Liver (tissue), 9 donors: ENCODE results near the gene STK17A. TPM values are rescaled to one million over a fixed set of nuclear protein-coding genes. Genes with fewer than 3 reads are reported as not detected.
"Not testable (repeated sequence)": the region's sequence is repeated elsewhere in the genome, so short reads cannot be mapped to it uniquely, and the experiment has no call there.

Source experiments
- DNase-seq: peaks from one replicate; pipeline ENCODE4 v3.0.0-alpha.2; 2017; ENCODE audit warnings: low spot score
- H3K27ac ChIP-seq, 2 donors: one replicate each; pipeline ENCODE4 v1.7.0; 2013; ENCODE audit warnings: inconsistent platforms in 2 of 2, low read length in 2 of 2, control low read depth in 1 of 2, low read depth in 1 of 2, mild to moderate bottlenecking in 1 of 2
- H3K27me3 ChIP-seq, 4 donors: one replicate each; pipeline versions ENCODE4 v1.6.1 to v1.7.0; 2013; ENCODE audit warnings: low read length in 3 of 4, inconsistent platforms in 1 of 4, mild to moderate bottlenecking in 1 of 4, moderate library complexity in 1 of 4; ENCODE audit not compliant: control insufficient read depth in 4 of 4, insufficient read depth in 4 of 4
- H3K36me3 ChIP-seq, 4 donors: one replicate each; pipeline versions ENCODE4 v1.6.1 to v1.7.0; 2013; ENCODE audit warnings: low read length in 3 of 4, mild to moderate bottlenecking in 3 of 4, low read depth in 1 of 4, moderate library complexity in 1 of 4; ENCODE audit not compliant: control insufficient read depth in 4 of 4, insufficient read depth in 3 of 4
- H3K4me1 ChIP-seq, 4 donors: one replicate each; pipeline versions ENCODE4 v1.6.1 to v1.7.0; 2013; ENCODE audit warnings: low read length in 3 of 4, mild to moderate bottlenecking in 3 of 4, moderate library complexity in 1 of 4; ENCODE audit not compliant: control insufficient read depth in 4 of 4, insufficient read depth in 4 of 4
- H3K4me3 ChIP-seq, 3 donors: one replicate each; pipeline versions ENCODE4 v1.6.1 to v1.7.0; 2013; ENCODE audit warnings: low read length in 3 of 3, control low read depth in 1 of 3, low read depth in 1 of 3, mild to moderate bottlenecking in 1 of 3
- H3K9ac ChIP-seq, 2 donors: one replicate each; pipeline ENCODE4 v1.7.0; 2013; ENCODE audit warnings: low read length in 2 of 2, mild to moderate bottlenecking in 2 of 2, moderate library complexity in 2 of 2, control low read depth in 1 of 2, low read depth in 1 of 2
- H3K9me3 ChIP-seq, 4 donors: one replicate each; pipeline versions ENCODE4 v1.6.1 to v1.7.0; 2013; ENCODE audit warnings: low read length in 3 of 4; ENCODE audit not compliant: control insufficient read depth in 4 of 4
- ATF3 ChIP-seq: IDR thresholded peaks from 2 replicates; pipeline ENCODE4 v1.6.1; 2016; ENCODE audit warnings: antibody characterized with exemption
- CTCF ChIP-seq: fragments of 150-350 bp; IDR thresholded peaks from 2 replicates; pipeline ENCODE4 v1.5.1; 2017; ENCODE audit warnings: improper control_type of control experiment, low read depth, low read length; ENCODE audit not compliant: missing input control
- FOXA2 ChIP-seq: IDR thresholded peaks from 2 replicates; pipeline ENCODE4 v1.6.1; 2016; ENCODE audit warnings: antibody characterized with exemption
- GABPA ChIP-seq, 2 donors: IDR thresholded peaks in 1 of 2; conservative IDR thresholded peaks in 1 of 2; 2 replicates each; pipeline ENCODE4 v1.6.1; 2016; ENCODE audit warnings: antibody characterized with exemption in 2 of 2, mild to moderate bottlenecking in 1 of 2, moderate library complexity in 1 of 2
- HNF4A ChIP-seq, 2 donors: conservative IDR thresholded peaks; 2 replicates each; pipeline ENCODE4 v1.6.1; 2016; ENCODE audit warnings: antibody characterized with exemption in 2 of 2, mild to moderate bottlenecking in 2 of 2
- JUND ChIP-seq, 2 donors: IDR thresholded peaks; 2 replicates each; pipeline ENCODE4 v1.6.1; 2016; ENCODE audit warnings: antibody characterized with exemption in 2 of 2
- MAX ChIP-seq: IDR thresholded peaks from 2 replicates; pipeline ENCODE4 v1.6.1; 2016; ENCODE audit warnings: antibody characterized with exemption
- RAD21 ChIP-seq, 2 donors: IDR thresholded peaks; 2 replicates each; pipeline ENCODE4 v1.6.1; 2016; ENCODE audit warnings: antibody characterized with exemption in 2 of 2, mild to moderate bottlenecking in 2 of 2
- REST ChIP-seq: IDR thresholded peaks from 2 replicates; pipeline ENCODE4 v1.6.1; 2016; ENCODE audit warnings: antibody characterized with exemption, mild to moderate bottlenecking
- TAF1 ChIP-seq: conservative IDR thresholded peaks from 2 replicates; pipeline ENCODE4 v1.6.1; 2016; ENCODE audit warnings: antibody characterized with exemption, mild to moderate bottlenecking
- YY1 ChIP-seq: IDR thresholded peaks from 2 replicates; pipeline ENCODE4 v1.6.1; 2016; ENCODE audit warnings: antibody characterized with exemption, mild to moderate bottlenecking
- WGBS: extraction: QIAGEN DNeasy Blood & Tissue Kit; methylation state at CpG from one replicate; pipeline ENCODE4 v1.1.7; 2013; 5-methylcytosine and 5-hydroxymethylcytosine counted together
- polyA plus RNA-seq, 2 donors: library from polyadenylated mRNA; stranded (reverse) in 1 of 2; unstranded in 1 of 2; fragments of 200-250 nt in 1 of 2; fragments of >200 nt in 1 of 2; fragmentation: Nextera tagmentation in 1 of 2; extraction: Ambion mirVana in 1 of 2; gene quantifications; one replicate each; pipeline versions ENCODE4 v1.2.1 to v1.2.3, GENCODE V29; 2013 to 2015
- total RNA-seq, 2 donors: library from RNA; depleted of rRNA; stranded (reverse); fragments of >200 nt; gene quantifications; one replicate each; pipeline ENCODE4 v1.2.3, GENCODE V29; 2014
- donor health status: healthy.
- donor health status: healthy.
- donor health status: healthy.
- donor health status: healthy.
- donor health status: healthy.

The STK17A gene
- total and polyA plus RNA-seq, 4 donors = 3.0 to 18.2 (median 7.2) TPM

- 54% methylated on average over 1 of the region's 1 CpG for WGBS
- H3K9ac ChIP-seq = no peak overlapping the region
- DNase-seq = no peak
These were observed 10.3 kb upstream of the STK17A start for GRCh38 chr7:43572516-43573049.

GRCh38 chr7:43573832-43574231 is 9.1 kb upstream of the STK17A start:
- H3K36me3 ChIP-seq, DNase-seq, H3K9ac ChIP-seq, H3K27ac ChIP-seq, H3K9me3 ChIP-seq, H3K4me1 ChIP-seq, H3K4me3 ChIP-seq, H3K27me3 ChIP-seq: not testable (repeated sequence)
- 93% methylated on average over 2 of the region's 2 CpGs for WGBS

More at GRCh38 chr7:43572516-43573049, 10.3 kb upstream of the STK17A start:
- H3K36me3 ChIP-seq = no peaks in the 10 kb centered on the region
- H3K27me3 ChIP-seq = no peaks in the 10 kb centered on the region
- no peaks in the 10 kb centered on the region for H3K9me3 ChIP-seq
- H3K4me3 ChIP-seq = no peak overlapping the region
- H3K27ac ChIP-seq = no peak overlapping the region
- TF ChIP-seq MAX (no peak), JUND (IDR thresholded peaks at IDR 0.05) (no peak)
- H3K4me1 ChIP-seq = no peaks in the 10 kb centered on the region

- Histone ChIP-seq H3K4me3 (no peak overlapping the region), H3K9ac (no peak overlapping the region), H3K36me3 (no peaks in the 10 kb centered on the region), H3K4me1 (no peaks in the 10 kb centered on the region), H3K9me3 (no peaks in the 10 kb centered on the region), H3K27me3 (no peaks in the 10 kb centered on the region), H3K27ac (no peak overlapping the region)
- 94% methylated on average over 6 of the region's 6 CpGs for WGBS
- TF ChIP-seq REST = no peak
- DNase-seq = no peak
These were observed 7.4 kb upstream of the STK17A start for GRCh38 chr7:43575506-43575905.

GRCh38 chr7:43576241-43576640 is 6.7 kb upstream of the STK17A start:
- Histone ChIP-seq H3K9ac (no peak overlapping the region), H3K4me3 (no peak overlapping the region), H3K27me3 (no peaks in the 10 kb centered on the region), H3K27ac (no peak overlapping the region), H3K4me1 (no peaks in the 10 kb centered on the region), H3K9me3 (no peaks in the 10 kb centered on the region), H3K36me3 (no peaks in the 10 kb centered on the region)
- no peak for DNase-seq
- WGBS = 94% methylated on average over 3 of the region's 3 CpGs
- TF ChIP-seq CTCF = no peak
- TF ChIP-seq HNF4A (conservative IDR thresholded peaks at IDR 0.05) = no peak
- TF ChIP-seq YY1 = no peak
- TF ChIP-seq TAF1 = no peak
- no peak for TF ChIP-seq JUND (IDR thresholded peaks at IDR 0.05)
- no peak for TF ChIP-seq MAX
- no peak for TF ChIP-seq FOXA2
- no peak for TF ChIP-seq ATF3
- no peak for TF ChIP-seq RAD21 (IDR thresholded peaks at IDR 0.05)
- TF ChIP-seq GABPA (IDR thresholded peaks at IDR 0.05 in 1 of 2, conservative IDR thresholded peaks at IDR 0.05 in 1 of 2) = no peak
